ENCODE measurements around the gene TCF15. TPM values are rescaled to one million over a fixed set of nuclear protein-coding genes. Genes with fewer than 3 reads are reported as not detected.

Gene TCF15
- total and polyA plus RNA-seq, 2 of the 13 experiments (the other 11 are each of a cell fraction or from before 2014, with no cell fraction given), result not detected

- peak; percentile 86; the same call in 1 of the 2 replicates for TF ChIP-seq MAF1 (CRISPR knock-in tag; IDR thresholded peaks at IDR 0.05; ENCODE audit: borderline replicate concordance)
- no peak for TF ChIP-seq CREM (IDR thresholded peaks at IDR 0.05)
- no peak for TF ChIP-seq CREM (CRISPR knock-in tag; IDR thresholded peaks at IDR 0.05)
- peak; percentile 87; the same call in 1 of the 2 replicates for TF ChIP-seq ZNF556 (CRISPR knock-in tag; IDR thresholded peaks at IDR 0.05; ENCODE audit: borderline replicate concordance)
- no peak; the same call in 1 of the 2 replicates for TF ChIP-seq ZNF878 (CRISPR knock-in tag; IDR thresholded peaks at IDR 0.05)
- no peak for TF ChIP-seq MAFF (IDR thresholded peaks at IDR 0.05; ENCODE audit: low read depth, low read length)
- TF ChIP-seq RAD21 (CRISPR knock-in tag; IDR thresholded peaks at IDR 0.05), result peak; percentile 99
- TF ChIP-seq ZFYVE20 (CRISPR knock-in tag; IDR thresholded peaks at IDR 0.05; ENCODE audit: borderline replicate concordance, low read depth), result no peak
- no peak; the same call in 1 of the 2 replicates for TF ChIP-seq NR2C2 (CRISPR knock-in tag; IDR thresholded peaks at IDR 0.05; ENCODE audit: borderline replicate concordance)
- no peak for TF ChIP-seq RAD51 (IDR thresholded peaks at IDR 0.05; ENCODE audit: borderline replicate concordance)
- peak; percentile 99 for TF ChIP-seq CAMTA2 (CRISPR knock-in tag; IDR thresholded peaks at IDR 0.05; ENCODE audit: borderline replicate concordance)
- TF ChIP-seq PRPF4 (IDR thresholded peaks at IDR 0.05; ENCODE audit: low read depth, low read length, poor library complexity, severe bottlenecking), result no peak
- TF ChIP-seq IKZF1 (IDR thresholded peaks at IDR 0.05), result no peak
- TF ChIP-seq HNRNPK (IDR thresholded peaks at IDR 0.05; ENCODE audit: low read depth, low read length, poor library complexity, severe bottlenecking), result no peak
- peak; percentile 65 for TF ChIP-seq ZBTB26 (CRISPR knock-in tag; IDR thresholded peaks at IDR 0.05; ENCODE audit: borderline replicate concordance)
- peak; percentile 97 for TF ChIP-seq KDM5B (CRISPR knock-in tag; IDR thresholded peaks at IDR 0.05; ENCODE audit: borderline replicate concordance)
- peak; percentile 45; the same call in 1 of the 2 replicates for TF ChIP-seq PHF20 (CRISPR knock-in tag; IDR thresholded peaks at IDR 0.05)
- no peak; a peak in 2 of 4 replicates for TF ChIP-seq MAFK (conservative IDR thresholded peaks at IDR 0.05 in 1 of 2, IDR thresholded peaks at IDR 0.05 in 1 of 2; ENCODE audit: low read length in 2 of 2)
- TF ChIP-seq KMT2A (CRISPR knock-in tag; IDR thresholded peaks at IDR 0.05), result no peak; the same call in 1 of the 2 replicates
- peak; percentile 65 for TF ChIP-seq PAXIP1 (CRISPR knock-in tag; conservative IDR thresholded peaks at IDR 0.05)
- peak; percentile 74; the same call in 1 of the 2 replicates for TF ChIP-seq ZNF441 (CRISPR knock-in tag; IDR thresholded peaks at IDR 0.05; ENCODE audit: borderline replicate concordance)
Observed at GRCh38 chr20:645318-646106, 35.4 kb upstream of the TCF15 start (continued).

Data from HepG2 (cell line).